ENCODE data around the gene HMG20A.
"Not testable (repeated sequence)": the region's sequence is repeated elsewhere in the genome, so short reads cannot be mapped to it uniquely, and the experiment has no call there.

HMG20A gene

DNA sequence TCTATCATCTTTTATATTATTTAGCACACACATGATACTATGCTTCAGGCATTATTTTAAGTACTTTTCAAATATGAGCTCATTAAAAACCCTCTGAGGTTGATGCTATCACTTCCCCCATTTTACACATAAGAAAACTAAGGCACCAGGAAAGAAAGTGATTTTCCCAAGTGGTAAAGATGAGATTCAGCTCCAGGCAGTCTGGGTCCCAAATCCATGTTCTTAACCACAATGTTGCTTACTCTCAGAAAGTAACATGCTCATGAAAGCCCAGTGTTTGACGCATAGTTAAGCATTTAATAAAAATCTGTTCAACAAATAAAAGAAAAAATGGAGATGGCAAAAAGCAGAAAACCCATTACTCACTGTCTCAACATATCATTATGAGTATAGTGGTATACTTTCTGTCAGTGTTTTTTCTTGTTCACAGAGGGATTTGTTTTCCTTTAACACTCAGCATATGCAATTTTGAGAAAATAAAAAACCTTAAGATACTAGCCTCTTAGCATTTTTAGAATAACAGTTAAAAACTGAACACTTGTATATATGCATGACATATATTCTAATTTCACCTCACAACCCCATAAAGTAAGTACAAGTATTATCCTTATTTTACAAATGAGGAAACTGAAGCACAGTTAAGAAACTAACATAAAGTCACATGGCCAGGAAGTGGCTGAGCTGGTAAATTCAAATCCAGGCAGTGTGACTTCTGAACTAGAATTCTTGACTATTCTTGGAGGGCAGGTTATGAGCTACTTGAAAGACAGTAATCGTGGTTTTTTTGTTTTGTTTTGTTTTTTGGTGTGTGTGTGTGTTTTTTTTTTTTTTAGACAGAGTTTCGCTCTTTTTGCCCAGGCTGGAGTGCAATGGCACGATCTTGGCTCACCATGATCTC lies 11.2 kb upstream of the HMG20A start:
- DNase-seq = no peak

DNA sequence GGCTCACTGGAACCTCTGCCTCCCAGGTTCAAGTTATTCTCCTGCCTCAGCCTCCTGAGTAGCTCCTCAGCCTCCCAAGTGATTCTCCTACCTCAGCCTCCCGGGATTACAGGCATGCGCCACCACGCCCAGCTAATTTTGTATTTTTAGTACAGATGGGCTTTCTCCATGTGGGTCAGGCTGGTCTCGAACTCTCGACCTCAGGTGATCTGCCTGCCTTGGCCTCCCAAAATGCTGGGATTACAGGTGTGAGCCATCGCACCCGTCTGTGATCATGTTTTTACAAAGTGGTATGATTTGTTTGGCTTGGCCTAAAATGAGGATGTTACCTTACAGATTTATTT lies 10.6 kb upstream of the HMG20A start:
- DNase-seq = not testable (repeated sequence)

DNA sequence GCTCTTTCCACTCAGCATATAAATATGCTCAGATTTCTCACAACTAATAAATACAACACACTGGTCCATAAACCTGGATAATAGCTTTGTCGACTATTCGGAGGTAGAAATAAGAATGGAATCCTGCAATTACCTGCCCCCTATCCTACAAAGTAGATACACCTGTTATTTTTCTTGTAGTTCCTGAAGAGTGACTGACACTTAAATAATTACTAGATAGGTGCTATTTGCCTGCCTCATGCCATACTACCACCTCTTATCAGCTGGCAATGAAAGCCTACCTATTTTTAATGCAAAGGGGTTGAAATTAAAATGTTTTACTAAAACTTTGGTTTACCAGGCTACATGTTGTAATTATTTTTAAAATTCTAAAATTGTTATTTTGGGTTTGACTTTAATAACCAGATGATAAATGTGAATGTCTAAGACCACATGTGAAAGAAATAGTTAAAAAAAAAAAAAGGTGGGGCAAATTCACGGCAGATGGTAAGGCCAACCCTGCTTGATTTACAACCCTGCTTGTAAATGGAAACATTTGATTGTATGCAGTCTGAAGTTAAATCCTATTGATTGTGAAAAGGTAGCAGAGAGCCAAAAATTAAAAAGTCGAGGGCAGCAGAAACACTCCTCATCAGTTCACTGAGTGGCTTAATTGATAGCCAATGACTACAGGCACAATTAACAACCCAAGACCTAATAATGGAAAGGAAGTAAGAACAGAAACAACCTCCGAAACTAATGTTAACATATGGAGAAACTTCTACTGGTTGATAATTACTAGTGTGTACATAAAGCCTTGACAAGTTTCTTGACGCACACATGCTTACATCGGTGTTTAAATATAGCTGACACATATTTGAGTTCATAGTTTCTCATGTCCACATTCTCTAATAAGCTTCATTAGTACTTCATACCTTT lies 9.7 kb upstream of the HMG20A start:
- DNase-seq = no peak

- no peak for DNase-seq
Measured at GRCh38 chr15:77411619-77411976, 9.1 kb upstream of the HMG20A start.

GRCh38 chr15:77412972-77413698 lies 7.6 kb upstream of the HMG20A start:
- DNase-seq = no peak

DNA sequence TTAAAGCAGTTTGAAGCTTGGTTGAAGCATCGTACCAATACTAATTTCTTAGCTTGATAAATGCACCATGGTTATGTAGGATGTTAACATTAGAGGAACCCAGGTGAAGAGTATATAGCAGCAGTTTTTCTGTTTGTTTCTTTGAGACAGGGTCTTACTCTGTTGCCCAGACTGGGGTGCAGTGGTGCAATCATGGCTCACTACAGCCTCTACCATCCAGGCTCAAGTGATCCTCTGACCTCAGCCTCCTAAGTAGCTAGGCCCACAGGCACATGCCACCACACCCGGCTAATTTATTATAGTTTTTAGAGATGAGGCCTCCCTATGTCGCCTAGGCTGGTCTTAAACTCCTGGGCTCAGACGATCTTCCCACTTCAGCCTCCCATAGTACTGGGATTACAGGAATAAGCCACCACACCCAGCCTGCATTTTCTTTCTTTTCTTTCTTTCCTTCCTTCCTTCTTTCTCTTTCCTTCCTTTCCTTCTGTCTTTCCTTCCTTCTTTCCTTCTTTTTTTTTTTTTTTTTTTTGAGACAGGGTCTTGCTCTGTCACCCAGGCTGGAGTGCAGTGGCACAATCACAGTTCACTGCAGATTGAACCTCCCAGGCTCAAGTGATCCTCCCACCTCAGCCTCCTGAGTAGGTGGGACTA lies 6.9 kb upstream of the HMG20A start:
- DNase-seq = no peak

DNA sequence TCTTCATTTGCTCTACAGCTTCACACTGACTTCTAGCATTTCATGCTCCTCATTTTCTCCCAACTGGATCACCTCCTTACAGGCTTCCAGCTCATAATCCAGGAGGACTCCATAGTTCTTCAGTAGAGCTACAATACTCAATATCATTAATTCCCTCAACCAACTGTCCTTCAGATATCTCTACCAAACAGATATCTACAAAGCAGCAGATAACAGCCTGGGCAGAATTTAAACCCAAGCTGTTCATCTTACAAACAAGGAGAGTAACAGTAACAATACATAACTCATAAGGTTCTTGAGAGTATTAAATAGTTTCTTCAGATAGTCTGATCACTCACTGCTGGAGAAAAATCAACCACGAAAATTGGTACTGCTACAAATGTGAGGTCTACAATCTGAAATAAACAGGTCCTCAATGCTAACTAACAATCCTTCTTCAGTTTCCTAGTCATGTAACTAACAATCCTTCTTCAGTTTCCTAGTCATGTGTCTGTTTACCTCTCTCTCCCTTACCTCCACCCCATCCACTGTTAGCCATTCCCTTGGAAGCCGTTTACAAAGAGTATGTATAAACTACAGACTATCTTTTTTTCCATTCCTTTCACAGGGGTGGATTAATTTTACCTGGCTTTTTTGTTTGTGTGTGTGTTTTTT lies 5.8 kb upstream of the HMG20A start:
- no peak for DNase-seq

DNA sequence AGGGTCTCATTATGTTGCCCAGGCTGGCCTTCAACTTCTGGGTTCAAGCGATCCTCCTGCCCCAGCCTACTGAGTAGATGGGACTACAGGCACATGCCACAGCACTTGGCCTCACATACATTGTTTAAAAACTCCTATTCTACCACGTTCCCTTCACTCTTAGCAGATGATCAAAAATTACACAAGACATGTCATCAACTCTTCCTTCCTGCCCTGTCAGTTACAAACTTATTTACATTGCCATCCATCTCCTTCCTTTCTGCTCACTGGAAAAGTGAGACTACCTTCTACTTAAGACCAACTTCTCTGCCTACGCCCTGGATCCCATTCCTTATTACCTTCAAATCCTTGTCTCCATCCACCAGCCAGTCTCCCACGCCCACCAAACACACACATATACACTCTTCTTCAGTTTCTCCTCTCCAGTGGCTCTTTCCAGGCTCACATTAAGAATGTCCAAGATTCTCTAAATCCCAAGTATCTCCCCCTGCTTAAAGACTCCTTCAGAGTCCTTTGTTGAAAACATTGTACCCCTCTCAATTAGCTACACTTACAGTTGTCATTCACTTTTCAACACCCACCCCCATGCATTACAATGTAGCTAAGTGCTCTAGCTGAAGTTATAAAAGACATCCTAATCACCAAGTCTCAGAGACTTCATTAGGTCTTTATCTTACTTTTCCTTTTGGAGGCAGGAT lies 5.1 kb upstream of the HMG20A start:
- no peak for DNase-seq

- DNase-seq = no peak
Measured at GRCh38 chr15:77416148-77416455, 4.6 kb upstream of the HMG20A start.

DNA sequence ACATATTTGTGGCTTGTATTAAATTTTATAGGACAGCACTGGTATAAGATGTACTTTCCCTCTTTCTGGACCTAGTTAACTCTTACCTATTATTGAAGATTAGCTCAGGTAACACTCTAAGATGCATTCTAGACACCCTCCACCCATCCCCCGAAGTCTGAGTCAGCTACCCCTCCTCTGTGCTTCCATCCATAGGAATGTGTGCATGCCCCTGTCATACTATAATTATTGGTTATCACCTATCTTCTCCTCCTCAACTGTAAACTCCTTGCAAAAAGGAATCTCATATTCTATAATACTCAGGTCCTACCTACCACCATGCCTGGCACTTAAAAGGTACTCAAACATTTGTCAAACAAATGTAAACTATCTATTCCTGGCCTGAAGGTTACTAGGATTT lies 3.7 kb upstream of the HMG20A start:
- DNase-seq = no peak

- no peak for DNase-seq
Measured at GRCh38 chr15:77417602-77418001, 3.1 kb upstream of the HMG20A start.

DNA sequence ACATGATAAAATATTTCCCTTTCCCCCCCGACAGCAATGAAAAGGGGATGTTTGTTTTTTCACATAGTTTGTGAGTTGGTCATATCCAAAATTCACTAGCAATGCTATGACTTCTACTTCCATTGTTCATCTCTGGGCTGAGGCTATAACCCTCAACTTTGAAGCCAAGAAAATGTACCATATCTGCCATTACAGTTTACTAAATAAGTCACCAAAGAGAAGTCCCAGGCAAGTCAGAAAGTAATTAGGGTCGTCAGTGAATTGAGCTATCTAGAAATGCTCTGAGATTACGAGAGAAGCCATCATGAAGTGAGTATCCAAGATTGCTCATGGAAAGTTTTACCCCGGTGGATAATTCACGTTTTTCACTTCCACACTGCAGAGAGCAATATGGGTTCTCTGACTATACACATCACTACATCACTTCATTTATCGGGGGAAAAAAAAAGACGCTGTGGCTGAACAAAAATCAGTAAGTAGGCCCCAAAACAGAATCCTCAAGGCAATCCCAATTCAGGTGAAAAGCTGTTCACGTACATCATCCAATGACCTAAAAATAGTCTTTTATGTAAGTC lies 2.2 kb upstream of the HMG20A start:
- DNase-seq = no peak

GRCh38 chr15:77418966-77419835 lies 1.5 kb upstream of the HMG20A start:
- DNase-seq = peak; percentile 15 to 29 (median 28)

GRCh38 chr15:77419836-77420609 lies 665 bp upstream of the HMG20A start, which contains the start of gene PEAK1:
Gene PEAK1, minus strand, starts transcription at chr15:77420104. Its CDS starts 238,178 bp downstream, at chr15:77181926.
- DNase-seq = peak; percentile 85 to 100 (median 96)

- DNase-seq = no peak
Measured at GRCh38 chr15:77421370-77421700, 647 bp downstream of the HMG20A start.

GRCh38 chr15:77425104-77425503 lies 4.4 kb downstream of the HMG20A start:
- no peak for DNase-seq

- DNase-seq = no peak
Measured at GRCh38 chr15:77426377-77426776, 5.7 kb downstream of the HMG20A start.

GRCh38 chr15:77426871-77427270 lies 6.2 kb downstream of the HMG20A start:
- DNase-seq = no peak

- no peak for DNase-seq
Measured at GRCh38 chr15:77430213-77430612, 9.5 kb downstream of the HMG20A start.

- no peak for DNase-seq
Measured at GRCh38 chr15:77430652-77431051, 10.0 kb downstream of the HMG20A start.

Measured in activated naive CD4-positive, alpha-beta T cell (primary cell).